ENCODE measurements around the gene ALDH4A1.

DNA sequence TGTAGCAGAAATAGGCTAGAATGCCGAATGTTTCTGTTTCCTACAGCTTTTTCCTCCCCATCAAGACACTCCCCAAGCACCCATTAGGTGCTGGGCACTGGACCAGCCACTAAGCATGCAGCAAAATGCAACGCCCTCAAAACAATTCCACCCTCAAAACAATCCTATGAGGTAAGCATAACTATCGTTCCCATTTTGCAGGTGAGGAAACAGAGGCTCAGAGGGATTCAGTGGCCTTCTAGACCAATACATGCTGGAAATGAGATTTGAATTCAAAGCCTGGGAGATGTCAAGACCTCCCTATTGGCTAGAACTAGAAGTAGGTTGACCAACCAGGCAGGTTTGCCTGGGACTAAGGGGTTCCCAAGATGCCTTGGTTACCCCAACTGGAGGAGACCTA is 10.2 kb upstream of the ALDH4A1 start:
- TF ChIP-seq, protein P1, sequence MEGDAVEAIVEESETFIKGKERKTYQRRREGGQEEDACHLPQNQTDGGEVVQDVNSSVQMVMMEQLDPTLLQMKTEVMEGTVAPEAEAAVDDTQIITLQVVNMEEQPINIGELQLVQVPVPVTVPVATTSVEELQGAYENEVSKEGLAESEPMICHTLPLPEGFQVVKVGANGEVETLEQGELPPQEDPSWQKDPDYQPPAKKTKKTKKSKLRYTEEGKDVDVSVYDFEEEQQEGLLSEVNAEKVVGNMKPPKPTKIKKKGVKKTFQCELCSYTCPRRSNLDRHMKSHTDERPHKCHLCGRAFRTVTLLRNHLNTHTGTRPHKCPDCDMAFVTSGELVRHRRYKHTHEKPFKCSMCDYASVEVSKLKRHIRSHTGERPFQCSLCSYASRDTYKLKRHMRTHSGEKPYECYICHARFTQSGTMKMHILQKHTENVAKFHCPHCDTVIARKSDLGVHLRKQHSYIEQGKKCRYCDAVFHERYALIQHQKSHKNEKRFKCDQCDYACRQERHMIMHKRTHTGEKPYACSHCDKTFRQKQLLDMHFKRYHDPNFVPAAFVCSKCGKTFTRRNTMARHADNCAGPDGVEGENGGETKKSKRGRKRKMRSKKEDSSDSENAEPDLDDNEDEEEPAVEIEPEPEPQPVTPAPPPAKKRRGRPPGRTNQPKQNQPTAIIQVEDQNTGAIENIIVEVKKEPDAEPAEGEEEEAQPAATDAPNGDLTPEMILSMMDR (IDR thresholded peaks at IDR 0.05) = no peak
- TF ChIP-seq POLR2AphosphoS5 (IDR thresholded peaks at IDR 0.05) = no peak
- TF ChIP-seq POLR2A (IDR thresholded peaks at IDR 0.05) = no peak
- no peak for TF ChIP-seq EP300 (IDR thresholded peaks at IDR 0.05)

All from gastroesophageal sphincter (tissue), 3 donors.